NT2/D1 (cell line): ENCODE measurements around the gene ZP3.
"Not testable (repeated sequence)": the region's sequence is repeated elsewhere in the genome, so short reads cannot be mapped to it uniquely, and the experiment has no call there.

ENCODE experiments used
- DNase-seq: peaks from one replicate; pipeline ENCODE4 v3.0.0-alpha.2; 2011; ENCODE audit warnings: low read depth, low spot score
- H3K27me3 ChIP-seq: 2 replicates; pipeline ENCODE4 v1.6.0; 2011; ENCODE audit warnings: mild to moderate bottlenecking; ENCODE audit not compliant: insufficient read length, insufficient read depth
- H3K36me3 ChIP-seq: 2 replicates; pipeline ENCODE4 v1.6.1; 2011; ENCODE audit warnings: mild to moderate bottlenecking, low read length, mixed read lengths; ENCODE audit not compliant: insufficient read depth, insufficient read length
- H3K4me1 ChIP-seq: 2 replicates; pipeline ENCODE4 v1.5.1; 2011; ENCODE audit not compliant: insufficient read depth, insufficient read length
- H3K4me3 ChIP-seq: 2 replicates; pipeline ENCODE4 v1.5.1; 2011; ENCODE audit warnings: low read depth; ENCODE audit not compliant: insufficient read length
- H3K9ac ChIP-seq: 2 replicates; pipeline ENCODE4 v1.6.0; 2011; ENCODE audit warnings: low read depth; ENCODE audit not compliant: insufficient read length
- H3K9me3 ChIP-seq: 2 replicates; pipeline ENCODE4 v1.5.1; 2011; ENCODE audit warnings: mild to moderate bottlenecking, low read length; ENCODE audit not compliant: insufficient read depth

The ZP3 gene

GRCh38 chr7:76487969-76488368, 63.2 kb downstream of the ZP3 start:
- not testable (repeated sequence) for H3K9me3 ChIP-seq, H3K4me1 ChIP-seq, H3K27me3 ChIP-seq, H3K4me3 ChIP-seq, H3K36me3 ChIP-seq, H3K9ac ChIP-seq, DNase-seq
